ENCODE results near the gene ZNF618.

ZNF618 gene

DNA sequence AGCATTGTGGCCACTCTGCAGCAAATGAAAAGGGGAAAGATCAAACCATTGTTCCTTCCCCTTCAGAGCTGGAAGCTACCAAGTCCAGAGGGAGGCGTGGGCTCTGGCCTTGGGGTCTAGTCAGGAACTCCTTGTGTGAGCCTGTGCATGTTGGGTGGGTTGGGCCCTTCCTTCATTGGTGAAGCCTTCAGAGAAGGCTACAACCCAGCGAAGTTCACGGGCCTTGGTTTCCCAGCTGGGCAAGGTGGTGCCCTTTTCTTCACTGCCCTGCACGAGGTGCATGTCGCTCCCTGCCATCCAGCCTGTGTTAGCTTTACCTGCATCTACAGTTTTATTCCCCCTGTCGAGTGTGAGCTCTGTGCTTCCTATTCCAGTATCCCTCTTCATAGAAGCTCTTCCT lies 84.7 kb downstream of the ZNF618 start:
- POLR2A ChIA-PET = no interaction called here

DNA sequence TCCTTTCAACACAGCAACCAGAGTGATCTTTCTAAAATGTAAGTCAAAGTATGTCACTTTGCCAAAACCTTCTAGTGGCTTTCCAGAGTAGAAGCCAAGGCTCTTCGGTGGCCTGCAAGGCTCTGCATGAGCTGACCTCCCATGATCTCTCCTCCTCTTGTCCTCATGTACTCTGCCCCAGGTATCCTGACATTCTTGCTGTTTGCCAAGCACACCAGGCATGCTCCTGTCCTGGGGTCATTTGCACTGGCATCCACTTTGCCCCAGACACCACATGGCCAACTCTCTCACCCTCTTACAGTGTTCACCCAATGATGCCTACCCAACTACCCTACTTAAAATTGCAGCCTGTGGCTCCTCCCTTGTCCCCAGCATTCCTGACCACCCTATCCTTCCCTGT lies 86.3 kb downstream of the ZNF618 start:
- CTCF ChIA-PET = interaction anchor here (0.8 to 2.1 kb wide), 9 partner anchors 10 to 227 kb away, joined by 3 to 8 read pairs (median 3); no protein-coding TSS in a partner anchor
- POLR2A ChIA-PET = no interaction called here
- DNase-seq (ENCODE audit: extremely low spot score) = no peak
- TF ChIP-seq, protein P1, sequence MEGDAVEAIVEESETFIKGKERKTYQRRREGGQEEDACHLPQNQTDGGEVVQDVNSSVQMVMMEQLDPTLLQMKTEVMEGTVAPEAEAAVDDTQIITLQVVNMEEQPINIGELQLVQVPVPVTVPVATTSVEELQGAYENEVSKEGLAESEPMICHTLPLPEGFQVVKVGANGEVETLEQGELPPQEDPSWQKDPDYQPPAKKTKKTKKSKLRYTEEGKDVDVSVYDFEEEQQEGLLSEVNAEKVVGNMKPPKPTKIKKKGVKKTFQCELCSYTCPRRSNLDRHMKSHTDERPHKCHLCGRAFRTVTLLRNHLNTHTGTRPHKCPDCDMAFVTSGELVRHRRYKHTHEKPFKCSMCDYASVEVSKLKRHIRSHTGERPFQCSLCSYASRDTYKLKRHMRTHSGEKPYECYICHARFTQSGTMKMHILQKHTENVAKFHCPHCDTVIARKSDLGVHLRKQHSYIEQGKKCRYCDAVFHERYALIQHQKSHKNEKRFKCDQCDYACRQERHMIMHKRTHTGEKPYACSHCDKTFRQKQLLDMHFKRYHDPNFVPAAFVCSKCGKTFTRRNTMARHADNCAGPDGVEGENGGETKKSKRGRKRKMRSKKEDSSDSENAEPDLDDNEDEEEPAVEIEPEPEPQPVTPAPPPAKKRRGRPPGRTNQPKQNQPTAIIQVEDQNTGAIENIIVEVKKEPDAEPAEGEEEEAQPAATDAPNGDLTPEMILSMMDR (IDR thresholded peaks at IDR 0.05; ENCODE audit: control extremely low read depth, extremely low read depth, low read depth, missing control alignments) = no peak

More for the DNA sequence above, 84.7 kb downstream of the ZNF618 start:
- TF ChIP-seq, protein P1 (IDR thresholded peaks at IDR 0.05; ENCODE audit: control extremely low read depth, extremely low read depth, low read depth, missing control alignments) = no peak
- DNase-seq (ENCODE audit: extremely low spot score) = no peak
- CTCF ChIA-PET = interaction anchor here (0.8 kb wide), 1 partner anchor 34 kb away, joined by 3 read pairs; no protein-coding TSS in a partner anchor

DNA sequence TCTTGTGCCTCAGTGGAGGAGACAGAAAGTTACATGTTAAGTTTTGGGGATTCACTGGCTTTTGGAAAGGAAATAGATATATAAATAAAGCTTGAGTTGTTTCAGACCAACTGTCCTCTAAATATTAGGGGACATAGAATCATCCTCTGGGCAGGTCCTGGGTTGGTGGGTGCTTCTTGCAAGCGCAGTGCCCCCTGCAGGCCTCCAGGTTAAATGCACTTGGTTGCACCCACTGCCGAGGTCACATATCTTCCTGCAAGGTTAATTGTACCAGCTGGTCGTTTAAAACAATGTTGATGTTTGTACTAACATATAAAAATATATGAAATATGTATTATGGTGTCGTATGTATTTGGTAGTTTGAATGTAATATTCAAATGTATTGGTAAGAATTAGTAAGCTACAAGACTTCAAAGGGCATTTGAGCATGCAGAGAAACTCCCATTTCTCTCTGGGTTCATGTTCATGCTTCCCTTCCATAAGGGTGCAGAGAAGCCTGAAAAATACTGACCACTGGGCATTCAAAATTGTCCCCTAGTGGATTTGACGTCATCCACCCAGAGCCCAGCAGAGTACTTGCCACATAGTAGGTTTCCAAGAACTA lies 87.0 kb downstream of the ZNF618 start:
- ChIA-PET CTCF (interaction anchor here (0.8 to 2.1 kb wide), 12 partner anchors 10 to 228 kb away, joined by 3 to 8 read pairs (median 3); no protein-coding TSS in a partner anchor), POLR2A (no interaction called here)
- TF ChIP-seq, protein P1 (IDR thresholded peaks at IDR 0.05; ENCODE audit: control extremely low read depth, extremely low read depth, low read depth, missing control alignments) = peak; percentile 48
- peak; percentile 59 for DNase-seq (ENCODE audit: extremely low spot score)

DNA sequence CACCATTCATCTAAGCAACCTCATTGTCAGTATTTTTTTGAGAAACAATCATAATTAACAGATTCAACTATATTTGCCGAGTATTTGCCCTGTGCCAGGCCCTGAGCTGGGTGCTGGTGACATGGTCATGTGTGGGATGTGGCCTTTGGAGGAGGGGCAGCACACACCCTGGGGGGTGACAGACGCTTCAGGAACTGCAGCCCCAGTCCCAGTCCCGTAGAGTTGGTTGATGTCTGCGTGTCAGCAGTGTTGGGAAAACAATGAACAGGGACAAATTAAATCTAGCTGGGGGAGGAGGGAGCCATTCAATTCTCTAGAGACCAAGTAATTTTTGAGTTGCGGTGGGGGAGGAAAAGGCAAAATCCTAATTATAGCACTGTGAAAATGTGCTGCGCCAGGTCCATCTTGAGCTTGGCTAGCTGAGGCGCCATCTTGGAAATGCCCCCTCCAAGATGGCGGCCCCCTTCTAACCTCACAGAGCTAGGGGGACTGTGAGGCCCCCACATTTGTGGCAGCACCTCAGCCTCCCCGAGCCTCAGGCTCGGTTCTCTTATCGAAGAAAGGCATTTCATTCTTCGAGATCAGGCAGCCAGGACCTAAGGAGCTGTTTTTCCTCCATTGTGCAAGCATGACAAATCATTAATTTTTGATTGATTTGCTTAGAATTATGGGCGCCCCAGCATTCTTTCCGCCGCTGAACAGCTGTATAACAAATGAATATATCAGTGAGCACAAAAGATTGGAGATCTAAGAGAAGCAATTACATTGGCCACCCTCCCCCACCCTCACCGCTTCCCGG lies 87.8 kb downstream of the ZNF618 start:
- POLR2A ChIA-PET = no interaction called here
- TF ChIP-seq, protein P1 (IDR thresholded peaks at IDR 0.05; ENCODE audit: control extremely low read depth, extremely low read depth, low read depth, missing control alignments) = no peak
- DNase-seq (ENCODE audit: extremely low spot score) = no peak
- CTCF ChIA-PET = interaction anchor here (0.8 to 2.1 kb wide), 11 partner anchors 9 to 229 kb away, joined by 3 to 8 read pairs (median 3); no protein-coding TSS in a partner anchor

DNA sequence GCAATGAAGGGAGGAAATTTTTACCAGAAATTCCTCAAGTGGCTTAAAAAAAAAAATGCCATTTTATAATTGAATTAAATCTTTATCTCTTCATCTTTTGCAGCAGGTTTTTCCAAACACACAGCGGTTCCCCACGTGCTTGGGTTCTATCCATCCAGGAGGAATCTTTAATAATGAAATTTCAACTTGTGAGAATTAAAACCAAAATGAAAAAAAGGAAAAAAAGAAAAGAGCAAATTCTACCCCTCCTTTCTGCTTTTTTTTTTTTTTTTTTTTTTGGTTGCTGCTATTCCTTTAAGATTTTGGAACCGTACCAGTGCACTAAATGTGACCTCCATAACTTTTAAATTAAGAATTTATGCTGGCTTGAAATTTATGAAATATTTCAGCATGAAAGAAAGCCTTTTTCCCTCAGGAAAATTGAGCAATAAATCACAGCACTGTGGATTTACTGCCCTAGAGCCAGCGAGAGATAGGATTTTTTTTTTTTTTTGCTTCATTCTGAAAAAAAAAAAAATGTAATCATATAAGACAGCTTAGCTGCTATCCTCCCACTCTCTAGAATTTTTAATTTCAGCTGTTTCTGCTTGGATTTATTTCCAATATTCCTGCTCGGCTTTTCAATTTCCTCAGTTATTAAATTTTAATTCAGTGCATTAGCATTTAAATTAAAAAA lies 88.5 kb downstream of the ZNF618 start:
- TF ChIP-seq, protein P1 (IDR thresholded peaks at IDR 0.05; ENCODE audit: control extremely low read depth, extremely low read depth, low read depth, missing control alignments) = no peak
- CTCF ChIA-PET = interaction anchor here (1.0 to 1.2 kb wide), 2 partner anchors 9 to 227 kb away, joined by 3 read pairs; no protein-coding TSS in a partner anchor
- DNase-seq (ENCODE audit: extremely low spot score) = no peak
- POLR2A ChIA-PET = no interaction called here

DNA sequence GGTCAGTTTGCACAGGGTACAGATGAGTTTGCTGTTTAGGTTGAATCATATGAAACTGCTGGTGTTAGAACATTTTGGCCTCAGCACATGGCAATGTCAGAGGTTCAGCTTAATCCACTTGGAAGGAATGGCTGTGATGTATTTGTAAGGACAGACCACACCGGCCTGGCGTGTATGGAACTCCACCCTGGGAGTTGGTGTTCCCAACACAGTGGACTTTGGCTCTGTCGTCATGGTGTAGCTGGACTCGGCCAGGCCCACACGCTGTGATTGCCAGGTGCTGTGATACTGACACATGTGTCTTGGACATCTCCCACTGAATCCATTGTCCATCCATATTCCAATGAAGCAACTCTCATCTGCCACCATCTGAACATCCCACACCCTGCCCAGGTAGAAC lies 90.3 kb downstream of the ZNF618 start:
- ChIA-PET CTCF (interaction anchor here (1.0 kb wide), 1 partner anchor 19 kb away, joined by 3 read pairs; no protein-coding TSS in a partner anchor), POLR2A (no interaction called here)
- TF ChIP-seq, protein P1 (IDR thresholded peaks at IDR 0.05; ENCODE audit: control extremely low read depth, extremely low read depth, low read depth, missing control alignments) = no peak
- DNase-seq (ENCODE audit: extremely low spot score) = no peak
